NCI-H446 (cell line): ENCODE measurements around the gene HFE.
"Not testable (repeated sequence)": the region's sequence is repeated elsewhere in the genome, so short reads cannot be mapped to it uniquely, and the experiment has no call there.

Experiments used
- DNase-seq, 2 experiments: peaks; one replicate each; lab custom pipeline; 2025; lab: John Stamatoyannopoulos, UW

HFE gene, protein sequence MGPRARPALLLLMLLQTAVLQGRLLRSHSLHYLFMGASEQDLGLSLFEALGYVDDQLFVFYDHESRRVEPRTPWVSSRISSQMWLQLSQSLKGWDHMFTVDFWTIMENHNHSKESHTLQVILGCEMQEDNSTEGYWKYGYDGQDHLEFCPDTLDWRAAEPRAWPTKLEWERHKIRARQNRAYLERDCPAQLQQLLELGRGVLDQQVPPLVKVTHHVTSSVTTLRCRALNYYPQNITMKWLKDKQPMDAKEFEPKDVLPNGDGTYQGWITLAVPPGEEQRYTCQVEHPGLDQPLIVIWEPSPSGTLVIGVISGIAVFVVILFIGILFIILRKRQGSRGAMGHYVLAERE

DNA sequence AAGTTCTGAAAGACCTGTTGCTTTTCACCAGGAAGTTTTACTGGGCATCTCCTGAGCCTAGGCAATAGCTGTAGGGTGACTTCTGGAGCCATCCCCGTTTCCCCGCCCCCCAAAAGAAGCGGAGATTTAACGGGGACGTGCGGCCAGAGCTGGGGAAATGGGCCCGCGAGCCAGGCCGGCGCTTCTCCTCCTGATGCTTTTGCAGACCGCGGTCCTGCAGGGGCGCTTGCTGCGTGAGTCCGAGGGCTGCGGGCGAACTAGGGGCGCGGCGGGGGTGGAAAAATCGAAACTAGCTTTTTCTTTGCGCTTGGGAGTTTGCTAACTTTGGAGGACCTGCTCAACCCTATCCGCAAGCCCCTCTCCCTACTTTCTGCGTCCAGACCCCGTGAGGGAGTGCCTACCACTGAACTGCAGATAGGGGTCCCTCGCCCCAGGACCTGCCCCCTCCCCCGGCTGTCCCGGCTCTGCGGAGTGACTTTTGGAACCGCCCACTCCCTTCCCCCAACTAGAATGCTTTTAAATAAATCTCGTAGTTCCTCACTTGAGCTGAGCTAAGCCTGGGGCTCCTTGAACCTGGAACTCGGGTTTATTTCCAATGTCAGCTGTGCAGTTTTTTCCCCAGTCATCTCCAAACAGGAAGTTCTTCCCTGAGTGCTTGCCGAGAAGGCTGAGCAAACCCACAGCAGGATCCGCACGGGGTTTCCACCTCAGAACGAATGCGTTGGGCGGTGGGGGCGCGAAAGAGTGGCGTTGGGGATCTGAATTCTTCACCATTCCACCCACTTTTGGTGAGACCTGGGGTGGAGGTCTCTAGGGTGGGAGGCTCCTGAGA, at the start of gene HFE:
Gene HFE, plus strand, starts transcription at position 146 of the 832 bp plus-strand sequence. Its CDS starts 12 bp downstream, at position 158.
- DNase-seq: no peak

DNA sequence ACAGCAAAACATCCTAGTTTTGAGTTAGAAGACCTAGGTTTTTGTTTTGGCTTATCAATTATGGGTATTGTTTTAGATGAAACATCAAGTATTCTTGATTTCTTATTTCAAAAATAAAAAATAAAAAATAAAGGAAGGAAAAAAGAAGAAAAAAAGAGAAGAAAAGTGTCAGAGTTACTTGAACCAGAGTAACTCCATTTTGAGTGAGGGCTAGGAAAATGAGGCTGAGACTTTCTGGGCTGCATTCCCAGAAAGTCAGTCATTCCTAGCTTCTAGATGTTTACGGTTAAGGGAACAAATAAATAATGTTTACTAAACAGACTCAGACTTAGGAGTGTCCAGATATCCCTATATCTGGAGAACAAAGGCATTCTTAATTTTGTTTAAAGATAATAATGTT, 45.3 kb upstream of the HFE start:
- no peak for DNase-seq

DNA sequence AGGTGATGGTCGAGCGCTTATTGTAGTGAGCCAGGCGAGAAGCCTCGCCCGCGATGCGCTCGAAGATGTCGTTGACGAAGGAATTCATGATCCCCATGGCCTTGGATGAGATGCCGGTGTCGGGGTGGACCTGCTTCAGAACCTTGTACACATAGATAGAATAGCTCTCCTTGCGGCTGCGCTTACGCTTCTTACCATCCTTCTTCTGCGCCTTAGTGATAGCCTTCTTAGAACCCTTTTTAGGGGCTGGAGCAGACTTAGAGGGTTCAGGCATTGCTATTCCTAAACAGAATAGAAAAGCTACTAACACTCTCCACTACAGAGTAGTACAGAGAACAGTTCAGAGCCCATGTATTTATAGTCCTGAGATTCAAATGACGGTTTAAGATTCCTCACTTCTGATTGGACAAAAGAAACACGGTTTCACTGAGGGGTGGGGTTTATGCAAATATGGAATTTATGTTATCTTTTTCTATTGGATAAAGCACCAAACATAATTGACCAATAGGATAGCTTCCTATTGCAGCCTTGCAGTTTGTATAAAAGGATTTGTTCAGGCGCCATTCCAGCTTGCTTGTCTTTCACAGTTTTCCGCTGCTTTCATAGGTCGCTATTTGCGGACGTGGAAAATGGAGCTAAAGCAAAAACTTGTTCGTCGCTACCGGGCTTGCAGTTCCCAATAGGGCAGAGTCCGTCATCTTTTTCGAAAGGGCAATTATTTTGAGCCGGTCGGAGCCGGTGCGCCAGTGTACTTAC, 43.7 kb upstream of the HFE start:
- no peak for DNase-seq

DNA sequence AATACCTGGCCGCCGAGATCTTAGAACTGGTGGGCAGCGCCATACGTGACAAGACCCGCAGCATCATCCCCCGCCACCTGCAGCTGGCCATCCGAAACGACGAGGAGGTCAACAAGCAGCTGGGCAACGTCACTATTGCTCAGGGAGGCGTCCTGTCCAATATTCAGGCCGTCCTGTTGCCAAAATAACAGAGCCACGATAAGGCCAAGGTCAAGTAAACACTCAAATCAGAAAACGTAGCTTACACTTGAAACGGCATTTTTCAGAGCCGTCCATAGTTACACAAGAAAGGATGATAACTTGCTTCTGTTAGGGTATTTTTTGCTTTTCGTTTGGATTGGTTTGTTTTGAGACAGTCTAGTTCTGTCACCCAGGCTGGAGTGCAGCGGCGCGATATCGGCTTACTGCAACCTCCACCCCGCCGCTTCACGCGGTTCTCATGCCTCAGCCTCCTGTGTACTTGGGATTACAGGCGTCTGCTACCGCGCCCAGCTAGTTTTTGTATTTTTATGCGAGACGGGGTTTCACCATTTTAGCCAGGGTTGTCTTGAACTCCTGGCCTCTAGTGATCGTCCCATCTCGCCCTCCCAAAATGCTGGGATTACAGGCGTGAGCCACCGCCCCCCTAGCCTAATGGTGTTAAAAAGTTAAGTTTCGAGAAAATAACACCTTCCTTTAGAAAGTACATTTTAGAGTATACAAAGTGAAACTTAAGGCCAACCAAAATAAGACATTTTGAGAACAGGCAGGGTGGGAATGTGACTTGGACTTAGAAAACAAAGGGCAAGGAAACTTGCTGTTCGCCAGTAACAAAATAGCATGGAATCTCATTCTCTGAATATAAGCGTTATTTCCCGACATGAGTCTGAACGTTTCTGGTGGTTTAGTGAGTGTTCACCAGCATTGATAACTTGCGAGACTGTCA, 42.8 kb upstream of the HFE start:
- no peak for DNase-seq

- DNase-seq: no peak
These were observed 41.9 kb upstream of the HFE start for GRCh38 chr6:26045065-26045927.

- DNase-seq: no peak
These were observed 41.3 kb upstream of the HFE start for GRCh38 chr6:26045928-26046368.

DNA sequence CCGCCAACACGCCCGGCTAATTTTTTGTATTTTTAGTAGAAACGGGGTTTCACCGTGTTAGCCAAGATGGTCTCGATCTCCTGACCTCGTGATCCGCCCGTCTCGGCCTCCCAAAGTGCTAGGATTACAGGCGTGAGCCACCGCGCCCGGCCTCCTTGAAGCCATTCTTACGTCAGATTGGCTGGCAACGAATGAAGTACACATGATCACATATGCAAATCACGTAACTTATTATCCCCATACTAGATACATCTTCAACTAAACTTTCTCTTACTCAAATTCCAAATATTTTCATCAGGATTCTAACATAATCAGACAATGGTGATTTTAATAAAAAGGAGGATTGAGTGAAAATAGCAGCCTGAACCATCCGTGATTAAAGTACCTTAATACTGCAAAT, 39.9 kb upstream of the HFE start:
- not testable (repeated sequence) for DNase-seq

GRCh38 chr6:26048590-26048989, 38.6 kb upstream of the HFE start:
- no peak for DNase-seq

- DNase-seq: no peak
These were observed 35.4 kb upstream of the HFE start for GRCh38 chr6:26051665-26052310.

DNA sequence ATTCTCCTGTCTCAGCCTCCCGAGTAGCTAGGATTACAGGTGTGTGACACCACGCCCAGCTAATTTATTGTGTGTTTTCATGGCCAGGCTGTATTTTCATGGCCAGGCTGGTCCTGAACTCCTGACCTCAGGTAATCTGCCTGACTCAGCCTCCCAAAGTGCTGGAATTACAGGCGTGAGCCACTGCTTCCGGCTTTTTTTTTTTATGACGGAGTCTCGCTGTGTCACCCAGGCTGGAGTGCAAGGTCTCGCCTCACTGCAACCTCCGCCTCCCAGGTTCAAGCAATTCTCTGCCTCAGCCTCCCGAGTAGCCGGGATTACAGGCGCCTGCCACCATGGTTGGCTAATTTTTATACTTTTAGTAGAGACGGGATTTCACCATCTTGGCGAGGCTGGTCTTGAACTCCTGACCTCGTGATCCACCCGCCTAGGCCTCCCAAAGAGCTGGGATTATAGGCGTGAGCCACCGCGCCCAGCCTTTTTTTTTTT, 34.4 kb upstream of the HFE start:
- DNase-seq: not testable (repeated sequence)

- DNase-seq: no peak
These were observed 33.0 kb upstream of the HFE start for GRCh38 chr6:26053992-26054780.

GRCh38 chr6:26054781-26055718, 32.2 kb upstream of the HFE start:
- DNase-seq: peak; percentile 90

DNA sequence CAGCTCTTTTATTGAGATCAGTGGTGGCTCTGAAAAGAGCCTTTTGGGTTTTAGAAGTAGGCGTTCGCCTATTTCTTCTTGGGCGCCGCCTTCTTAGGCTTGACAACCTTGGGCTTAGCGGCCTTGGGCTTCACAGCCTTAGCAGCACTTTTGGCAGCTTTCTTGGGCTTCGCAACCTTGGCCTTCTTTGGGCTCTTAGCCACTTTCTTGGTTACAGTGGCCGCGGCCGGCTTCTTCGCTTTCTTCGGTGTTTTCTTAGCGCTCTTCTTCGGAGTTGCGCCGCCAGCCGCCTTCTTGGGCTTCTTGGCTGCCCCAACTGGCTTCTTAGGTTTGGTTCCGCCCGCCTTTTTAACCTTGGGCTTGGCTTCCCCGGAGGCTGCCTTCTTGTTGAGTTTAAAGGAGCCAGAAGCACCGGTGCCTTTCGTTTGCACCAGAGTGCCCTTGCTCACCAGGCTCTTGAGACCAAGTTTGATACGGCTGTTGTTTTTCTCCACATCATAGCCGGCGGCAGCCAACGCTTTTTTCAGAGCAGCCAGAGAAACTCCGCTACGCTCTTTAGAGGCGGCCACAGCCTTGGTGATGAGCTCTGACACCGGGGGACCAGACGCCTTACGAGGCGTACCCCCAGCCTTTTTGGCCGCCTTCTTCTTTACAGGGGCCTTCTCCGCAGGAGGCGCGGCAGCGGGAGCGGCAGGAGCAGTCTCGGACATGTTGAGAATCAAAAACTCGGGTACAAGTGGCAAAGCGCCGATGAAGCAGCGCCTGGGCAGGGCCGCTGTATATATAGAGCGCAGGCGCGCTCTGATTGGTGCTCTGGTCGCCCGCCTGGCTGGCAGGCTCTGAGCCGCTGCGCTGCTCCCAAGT, 31.3 kb upstream of the HFE start:
- DNase-seq: peak; percentile 89 to 94

GRCh38 chr6:26056583-26057350, 30.5 kb upstream of the HFE start:
- peak; percentile 32 to 42 for DNase-seq

DNA sequence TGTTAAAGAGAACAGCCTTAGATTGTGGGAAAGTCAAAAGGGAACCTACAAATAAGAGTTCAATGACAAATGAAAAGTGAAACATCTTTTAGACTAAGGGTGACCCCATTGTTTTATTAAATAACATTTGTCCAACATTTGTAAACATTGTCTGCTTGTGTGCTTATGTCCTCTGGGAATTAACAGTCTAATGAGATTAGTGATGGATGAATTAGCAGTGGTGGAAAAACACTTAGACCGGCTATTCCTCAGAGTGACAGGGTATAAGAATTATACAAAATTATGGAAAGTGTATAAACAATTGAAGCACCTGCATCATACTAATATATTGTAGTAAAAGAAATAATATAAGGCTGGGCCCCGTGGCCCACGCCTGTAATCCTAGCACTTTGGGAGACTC, 29.3 kb upstream of the HFE start:
- peak in 1 of 2 experiments; percentile 17 for DNase-seq
